ENCODE results near the gene LY9.
"Not testable (repeated sequence)": the region's sequence is repeated elsewhere in the genome, so short reads cannot be mapped to it uniquely, and the experiment has no call there.

LY9 gene

DNA sequence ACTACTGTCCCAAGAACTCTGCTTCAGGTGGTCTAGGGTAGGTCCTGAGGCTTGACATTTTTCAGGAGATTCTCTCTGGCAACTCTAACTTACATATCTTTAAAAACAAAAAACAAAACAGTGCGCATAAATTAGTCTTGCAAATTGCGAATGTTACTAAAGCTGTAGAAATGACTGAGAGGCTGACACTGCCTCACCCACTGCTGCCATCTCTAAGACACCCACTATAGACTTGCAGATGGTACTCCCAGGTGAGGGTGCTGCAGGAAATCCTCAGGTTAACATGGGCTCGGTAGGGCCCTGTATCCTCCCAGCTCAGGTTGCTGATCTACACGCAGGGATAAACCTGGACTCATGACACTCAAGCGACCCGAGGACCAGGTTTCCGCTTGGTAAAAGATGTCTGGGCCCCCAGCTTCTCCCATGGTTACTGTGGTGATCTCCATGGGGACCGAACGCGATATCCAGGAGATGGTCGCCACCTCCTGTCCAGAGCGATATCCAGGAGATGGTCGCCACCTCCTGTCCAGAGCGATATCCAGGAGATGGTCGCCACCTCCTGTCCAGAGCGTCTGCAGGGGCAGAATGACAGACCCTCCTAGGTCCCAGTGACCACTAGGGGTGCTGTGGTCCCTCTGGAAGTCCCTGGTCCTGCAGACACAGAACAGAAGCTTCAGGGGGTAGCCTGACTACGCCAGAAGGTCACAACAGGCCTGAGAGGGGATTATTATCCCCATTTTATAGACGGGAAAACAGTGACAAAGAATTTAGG is 16.2 kb upstream of the LY9 start:
- Histone ChIP-seq H3K4me3 (IDR thresholded peaks at IDR 0.05; ENCODE audit: insufficient read depth, low read depth, low read length) (no peak overlapping the region), H2AFZ (ENCODE audit: low read depth) (no peak overlapping the region), H4K20me1 (ENCODE audit: insufficient read depth) (no peaks in the 10 kb centered on the region), H3K4me2 (no peak overlapping the region), H3K4me1 (ENCODE audit: low read depth, poor library complexity, severe bottlenecking) (peaks cover 43% of the 10 kb centered on the region), H3K27ac (peak overlapping the region; percentile 84; the same call in 1 of the 2 replicates), H3K79me2 (ENCODE audit: insufficient read depth, low read depth) (no peaks in the 10 kb centered on the region), H3K36me3 (ENCODE audit: insufficient read depth) (no peaks in the 10 kb centered on the region), H3K27me3 (ENCODE audit: insufficient read depth, low read depth) (no peaks in the 10 kb centered on the region), H3K9ac (no peak overlapping the region)
- TF ChIP-seq, protein P1, sequence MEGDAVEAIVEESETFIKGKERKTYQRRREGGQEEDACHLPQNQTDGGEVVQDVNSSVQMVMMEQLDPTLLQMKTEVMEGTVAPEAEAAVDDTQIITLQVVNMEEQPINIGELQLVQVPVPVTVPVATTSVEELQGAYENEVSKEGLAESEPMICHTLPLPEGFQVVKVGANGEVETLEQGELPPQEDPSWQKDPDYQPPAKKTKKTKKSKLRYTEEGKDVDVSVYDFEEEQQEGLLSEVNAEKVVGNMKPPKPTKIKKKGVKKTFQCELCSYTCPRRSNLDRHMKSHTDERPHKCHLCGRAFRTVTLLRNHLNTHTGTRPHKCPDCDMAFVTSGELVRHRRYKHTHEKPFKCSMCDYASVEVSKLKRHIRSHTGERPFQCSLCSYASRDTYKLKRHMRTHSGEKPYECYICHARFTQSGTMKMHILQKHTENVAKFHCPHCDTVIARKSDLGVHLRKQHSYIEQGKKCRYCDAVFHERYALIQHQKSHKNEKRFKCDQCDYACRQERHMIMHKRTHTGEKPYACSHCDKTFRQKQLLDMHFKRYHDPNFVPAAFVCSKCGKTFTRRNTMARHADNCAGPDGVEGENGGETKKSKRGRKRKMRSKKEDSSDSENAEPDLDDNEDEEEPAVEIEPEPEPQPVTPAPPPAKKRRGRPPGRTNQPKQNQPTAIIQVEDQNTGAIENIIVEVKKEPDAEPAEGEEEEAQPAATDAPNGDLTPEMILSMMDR (conservative IDR thresholded peaks at IDR 0.05; ENCODE audit: low read depth, low read length), result peak; percentile 96

DNA sequence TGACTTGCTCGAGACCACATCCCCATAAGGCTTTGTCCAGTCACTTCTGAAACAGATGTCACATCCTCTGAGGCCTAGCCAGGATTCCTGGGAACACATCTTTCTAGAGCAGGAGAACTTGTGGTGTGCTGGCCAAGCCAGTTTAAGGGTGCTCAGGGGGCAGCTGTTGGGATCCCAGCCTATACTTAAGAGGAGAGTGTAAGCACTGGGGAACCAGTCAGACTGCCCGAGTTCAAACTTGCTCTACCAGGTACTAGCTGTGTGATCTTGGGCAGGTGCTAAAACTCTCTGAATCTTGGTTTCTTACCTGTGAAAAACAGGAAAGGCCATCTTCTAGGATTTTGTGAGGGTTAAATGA is 15.6 kb upstream of the LY9 start:
- Histone ChIP-seq H3K79me2 (ENCODE audit: insufficient read depth, low read depth) (no peaks in the 10 kb centered on the region), H3K4me3 (IDR thresholded peaks at IDR 0.05; ENCODE audit: insufficient read depth, low read depth, low read length) (no peak overlapping the region), H3K27me3 (ENCODE audit: insufficient read depth, low read depth) (no peaks in the 10 kb centered on the region), H3K9ac (no peak overlapping the region), H3K4me1 (ENCODE audit: low read depth, poor library complexity, severe bottlenecking) (peaks cover 43% of the 10 kb centered on the region), H2AFZ (ENCODE audit: low read depth) (no peak overlapping the region), H3K36me3 (ENCODE audit: insufficient read depth) (no peaks in the 10 kb centered on the region), H3K4me2 (peak overlapping the region; percentile 59; the same call in 1 of the 2 replicates), H3K27ac (peak overlapping the region; percentile 84; the same call in 1 of the 2 replicates), H4K20me1 (ENCODE audit: insufficient read depth) (no peaks in the 10 kb centered on the region)
- TF ChIP-seq, protein P1 (conservative IDR thresholded peaks at IDR 0.05; ENCODE audit: low read depth, low read length), result 0 out of 2 replicates have a peak, but pooled peaks have one; percentile 33

DNA sequence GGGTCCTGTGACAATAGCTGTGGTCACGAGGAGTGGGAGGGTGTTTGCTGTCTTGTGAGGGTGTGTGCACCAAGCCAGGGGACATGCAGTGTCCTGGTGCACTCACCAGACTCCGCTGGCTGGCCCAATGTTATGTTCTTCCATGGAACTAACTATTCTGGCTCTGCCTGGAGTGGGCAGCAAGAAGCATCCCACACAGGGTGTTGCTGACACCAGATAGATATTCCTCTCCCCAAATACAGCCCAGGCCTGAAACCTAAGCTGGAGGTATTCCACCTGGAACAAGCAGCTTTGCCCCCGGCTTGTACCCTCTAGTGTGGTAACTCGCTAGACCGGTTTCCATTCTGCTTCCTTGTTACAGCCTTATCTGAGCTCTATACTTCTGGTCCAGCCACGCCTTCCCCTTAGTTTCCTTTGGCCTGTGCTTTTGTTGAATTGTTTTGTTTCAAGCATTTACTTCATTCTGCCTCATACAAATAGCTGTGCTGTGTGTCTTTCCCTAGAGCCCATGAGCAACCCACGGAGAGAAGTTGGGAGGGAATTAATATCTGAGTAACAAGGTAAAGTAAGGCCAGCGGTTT is 14.7 kb upstream of the LY9 start:
- Histone ChIP-seq H3K4me1 (ENCODE audit: low read depth, poor library complexity, severe bottlenecking) (peaks cover 43% of the 10 kb centered on the region), H2AFZ (ENCODE audit: low read depth) (peak overlapping the region; percentile 49; the same call in 1 of the 2 replicates), H4K20me1 (ENCODE audit: insufficient read depth) (no peaks in the 10 kb centered on the region), H3K27me3 (ENCODE audit: insufficient read depth, low read depth) (no peaks in the 10 kb centered on the region), H3K9ac (peak overlapping the region; percentile 51; the same call in 1 of the 2 replicates), H3K4me3 (IDR thresholded peaks at IDR 0.05; ENCODE audit: insufficient read depth, low read depth, low read length) (no peak overlapping the region), H3K36me3 (ENCODE audit: insufficient read depth) (no peaks in the 10 kb centered on the region), H3K27ac (peak overlapping the region; percentile 84), H3K79me2 (ENCODE audit: insufficient read depth, low read depth) (no peaks in the 10 kb centered on the region), H3K4me2 (peak overlapping the region; percentile 59)
- TF ChIP-seq, protein P1 (conservative IDR thresholded peaks at IDR 0.05; ENCODE audit: low read depth, low read length), result no peak

DNA sequence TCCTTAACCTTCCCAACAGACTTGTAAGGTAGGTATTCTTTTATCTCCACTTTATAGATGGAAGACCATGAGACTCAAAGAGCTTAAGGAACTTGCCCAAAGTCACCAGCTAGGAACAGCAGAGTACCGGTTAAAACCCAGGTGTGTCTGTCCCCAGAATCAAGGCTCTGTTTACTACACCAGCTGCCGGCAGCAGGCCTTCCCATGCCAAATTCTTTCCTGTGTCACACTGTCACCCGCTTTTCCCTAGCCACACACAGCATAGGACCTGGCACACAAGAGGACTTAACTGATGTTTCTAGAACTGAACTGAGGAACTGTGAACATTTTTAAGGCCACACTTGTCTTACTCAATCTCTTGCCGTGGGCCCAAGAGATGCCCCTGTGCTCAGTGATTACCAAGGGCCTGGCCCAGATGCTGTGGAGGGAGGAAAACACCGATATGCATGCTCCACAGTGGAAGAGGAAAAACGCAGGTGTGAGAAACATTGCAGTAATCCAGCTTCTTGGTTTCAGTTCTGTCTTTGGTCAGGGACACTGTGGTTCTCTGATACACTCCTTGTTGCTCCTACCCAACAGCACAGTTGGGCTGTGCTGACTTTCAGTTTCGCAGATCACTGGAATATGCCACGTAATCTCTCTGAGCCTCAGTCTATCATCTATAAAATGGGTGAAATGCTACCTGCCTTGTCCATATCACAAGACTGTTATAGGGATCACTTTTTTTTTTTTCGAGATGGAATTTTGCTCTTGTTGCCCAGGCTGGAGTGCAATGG is 13.9 kb upstream of the LY9 start:
- Histone ChIP-seq H3K79me2 (ENCODE audit: insufficient read depth, low read depth) (no peaks in the 10 kb centered on the region), H2AFZ (ENCODE audit: low read depth) (peak overlapping the region; percentile 49), H4K20me1 (ENCODE audit: insufficient read depth) (no peaks in the 10 kb centered on the region), H3K4me2 (peak overlapping the region; percentile 59), H3K4me1 (ENCODE audit: low read depth, poor library complexity, severe bottlenecking) (peaks cover 43% of the 10 kb centered on the region), H3K9ac (peak overlapping the region; percentile 51; the same call in 1 of the 2 replicates), H3K4me3 (IDR thresholded peaks at IDR 0.05; ENCODE audit: insufficient read depth, low read depth, low read length) (peak overlapping the region; percentile 96), H3K36me3 (ENCODE audit: insufficient read depth) (no peaks in the 10 kb centered on the region), H3K27ac (peak overlapping the region; percentile 84), H3K27me3 (ENCODE audit: insufficient read depth, low read depth) (no peaks in the 10 kb centered on the region)
- TF ChIP-seq, protein P1 (conservative IDR thresholded peaks at IDR 0.05; ENCODE audit: low read depth, low read length), result 0 out of 2 replicates have a peak, but pooled peaks have one; percentile 33

DNA sequence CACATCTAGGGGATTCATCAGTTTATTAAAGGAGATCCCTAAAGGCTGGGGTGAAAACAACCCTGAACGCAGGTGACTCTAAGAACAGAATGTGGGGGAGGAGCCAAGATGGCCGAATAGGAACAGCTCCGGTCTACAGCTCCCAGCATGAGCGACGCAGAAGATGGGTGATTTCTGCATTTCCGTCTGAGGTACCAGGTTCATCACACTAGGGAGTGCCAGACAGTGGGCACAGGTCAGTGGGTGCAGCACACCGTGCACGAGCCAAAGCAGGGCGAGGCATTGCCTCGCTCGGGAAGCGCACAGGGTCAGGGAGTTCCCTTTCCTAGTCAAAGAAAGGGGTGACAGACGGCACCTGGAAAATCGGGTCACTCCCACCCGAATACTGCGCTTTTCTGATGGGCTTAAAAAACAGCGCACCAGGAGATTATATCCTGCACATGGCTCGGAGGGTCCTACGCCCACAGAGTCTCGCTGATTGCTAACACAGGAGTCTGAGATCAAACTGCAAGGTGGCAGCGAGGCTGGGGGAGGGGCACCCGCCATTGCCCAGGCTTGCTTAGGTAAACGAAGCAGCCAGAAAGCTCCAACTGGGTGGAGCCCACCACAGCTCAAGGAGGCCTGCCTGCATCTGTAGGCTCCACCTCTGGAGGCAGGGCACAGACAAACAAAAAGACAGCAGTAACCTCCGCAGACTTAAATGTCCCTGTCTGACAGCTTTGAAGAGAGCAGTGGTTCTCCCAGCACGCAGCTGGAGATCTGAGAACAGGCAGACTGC is 12.8 kb upstream of the LY9 start:
- Histone ChIP-seq H3K9ac (peak overlapping the region; percentile 51; the same call in 1 of the 2 replicates), H3K4me2 (peak overlapping the region; percentile 59), H2AFZ (ENCODE audit: low read depth) (peak overlapping the region; percentile 49; the same call in 1 of the 2 replicates), H3K27ac (peak overlapping the region; percentile 84), H3K4me1 (ENCODE audit: low read depth, poor library complexity, severe bottlenecking) (peaks cover 35% of the 10 kb centered on the region)
- not testable (repeated sequence) for H3K4me3 ChIP-seq (IDR thresholded peaks at IDR 0.05; ENCODE audit: insufficient read depth, low read depth, low read length); H3K27me3 ChIP-seq (ENCODE audit: insufficient read depth, low read depth); H3K79me2 ChIP-seq (ENCODE audit: insufficient read depth, low read depth); H3K36me3 ChIP-seq (ENCODE audit: insufficient read depth); H4K20me1 ChIP-seq (ENCODE audit: insufficient read depth)
